T-helper 2 cell treated with Interferon-gamma antibody and Interleukin-4, amounts not matched to agents 100 ng/mL and 5 ng/mL, for 36 hours (primary cell): ENCODE results near the gene GPR35. TPM values are rescaled to one million over a fixed set of nuclear protein-coding genes. Genes with fewer than 3 reads are reported as not detected.

Experiments
- intact Hi-C: fragments of 100-400 bp; cut with micrococcal nuclease; formaldehyde crosslinking; loops from one replicate; pipeline ENCODE4 v1.15.1; 2023
- total RNA-seq: library from RNA; stranded (reverse); gene quantifications from 2 replicates; pipeline ENCODE4 v1.2.3, GENCODE V29; 2022

GPR35 gene
- total RNA-seq, 1 donor from 2014 or later: 16.3 TPM

DNA sequence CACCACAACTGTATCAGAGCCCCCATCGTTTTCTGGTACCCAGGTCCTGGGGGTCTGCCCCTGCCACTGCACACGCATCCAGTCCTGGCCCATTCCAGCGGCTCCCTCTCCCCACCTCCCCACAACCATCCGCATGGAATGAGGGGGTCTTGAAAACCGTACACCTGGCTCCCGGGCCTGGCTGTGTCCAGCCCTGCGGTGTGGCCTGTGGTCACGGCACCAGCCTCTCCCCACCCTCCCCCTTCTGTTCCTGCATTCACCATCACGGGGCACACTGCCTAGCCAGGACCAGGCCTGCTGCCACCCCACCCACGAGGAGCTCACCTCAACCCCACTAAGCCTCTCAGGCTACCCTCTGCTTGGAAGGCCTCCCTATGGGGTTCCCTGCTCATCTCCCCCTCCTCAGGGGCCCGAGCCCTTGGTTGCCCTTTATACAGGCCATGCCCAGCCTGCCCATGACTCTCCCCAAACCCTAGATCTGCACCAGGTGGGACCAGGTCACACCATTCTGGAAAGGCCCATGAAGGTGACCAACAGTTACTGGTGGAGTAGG is 11.4 kb downstream of the GPR35 start:
- intact Hi-C loops: no loop called here

DNA sequence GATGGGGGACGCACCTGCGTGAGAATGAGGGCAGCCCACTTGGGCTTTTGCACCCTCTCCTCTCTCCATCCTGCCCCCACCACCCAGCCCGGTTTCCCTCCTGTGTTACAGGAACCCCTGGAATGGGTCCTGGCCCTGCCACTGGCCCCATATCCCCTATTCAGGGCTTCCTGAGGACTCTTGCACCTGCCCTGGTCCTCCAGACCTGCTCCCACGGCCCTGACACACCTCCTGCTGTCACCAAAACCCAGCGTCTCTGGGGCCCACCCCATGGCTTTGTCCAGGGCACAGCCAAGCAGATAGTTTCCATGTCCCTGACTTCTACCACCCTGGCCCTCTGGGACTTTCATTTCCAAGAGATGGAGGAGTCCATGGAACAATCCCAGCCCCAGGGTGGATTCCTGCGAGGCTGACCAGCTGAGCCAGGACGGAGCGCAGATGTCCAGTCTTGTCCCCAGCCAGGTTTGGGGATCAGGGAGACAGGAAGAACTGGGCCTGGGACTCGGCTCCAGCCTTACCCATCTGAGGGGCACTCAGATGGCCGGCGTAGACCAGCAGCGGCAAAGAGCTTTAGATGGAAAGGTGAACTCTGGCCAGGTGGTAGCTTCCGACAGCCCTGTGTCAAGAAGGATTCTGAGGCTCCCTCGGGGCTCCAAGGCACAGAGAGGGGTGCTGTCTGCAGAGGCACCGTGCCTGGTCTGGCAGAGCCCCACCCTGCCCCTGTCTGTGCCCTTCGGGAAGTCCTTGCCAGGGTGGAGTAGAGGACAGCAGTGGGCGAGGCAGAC is 12.0 kb downstream of the GPR35 start:
- intact Hi-C loops: no loop called here

DNA sequence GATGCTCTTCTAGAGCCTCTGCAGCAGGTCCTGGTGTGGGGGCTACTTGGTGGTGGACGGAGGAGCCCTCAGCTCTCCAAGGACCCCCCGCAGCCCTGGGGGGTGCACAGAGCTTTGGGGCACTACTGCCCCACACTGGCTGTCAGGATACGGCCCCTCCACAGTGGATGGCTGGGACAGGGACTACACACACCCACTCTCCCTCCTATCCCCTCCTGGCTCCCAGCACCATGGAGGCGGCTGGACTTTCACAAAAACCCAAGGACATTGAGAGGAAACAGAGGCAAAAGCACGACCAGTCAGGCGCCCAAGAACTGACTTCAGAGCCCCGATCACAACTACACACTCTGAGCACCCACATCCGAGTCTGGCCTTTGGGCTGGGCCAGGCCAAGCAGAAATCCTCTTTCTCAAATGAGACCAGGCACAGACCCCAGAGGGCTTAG is 12.6 kb downstream of the GPR35 start:
- intact Hi-C loops: no loop called here

DNA sequence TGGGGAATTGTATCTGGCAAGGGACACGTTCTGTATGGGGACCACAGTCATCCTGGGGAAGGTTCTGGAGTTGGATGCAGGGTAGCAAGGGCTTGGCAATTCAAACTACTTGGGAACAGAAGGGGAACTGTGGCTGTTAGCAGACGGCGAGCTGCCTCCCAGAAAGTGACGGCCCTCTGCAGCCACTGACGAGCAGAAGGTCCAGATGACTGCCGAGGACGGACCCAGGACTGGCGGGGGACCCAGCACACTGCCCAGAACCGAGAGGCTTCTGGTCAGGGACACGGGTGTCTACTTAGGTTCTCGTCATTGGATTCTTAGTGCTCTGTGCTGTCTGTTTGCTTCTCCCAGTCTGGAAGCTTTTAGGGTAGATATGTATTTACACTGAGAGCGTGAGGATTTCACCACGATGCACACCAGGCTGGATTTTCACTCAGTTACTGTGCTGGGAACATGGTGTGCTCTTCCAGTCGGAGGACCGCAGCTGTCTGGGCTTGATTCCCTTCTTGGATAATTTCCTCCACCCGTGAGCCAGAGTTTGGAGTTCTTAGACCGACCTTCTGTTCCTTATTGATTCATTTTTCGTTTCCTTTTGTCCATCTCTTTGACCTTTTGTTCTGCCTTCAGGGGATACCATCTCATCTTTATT is 13.4 kb downstream of the GPR35 start:
- intact Hi-C loops: no loop called here

DNA sequence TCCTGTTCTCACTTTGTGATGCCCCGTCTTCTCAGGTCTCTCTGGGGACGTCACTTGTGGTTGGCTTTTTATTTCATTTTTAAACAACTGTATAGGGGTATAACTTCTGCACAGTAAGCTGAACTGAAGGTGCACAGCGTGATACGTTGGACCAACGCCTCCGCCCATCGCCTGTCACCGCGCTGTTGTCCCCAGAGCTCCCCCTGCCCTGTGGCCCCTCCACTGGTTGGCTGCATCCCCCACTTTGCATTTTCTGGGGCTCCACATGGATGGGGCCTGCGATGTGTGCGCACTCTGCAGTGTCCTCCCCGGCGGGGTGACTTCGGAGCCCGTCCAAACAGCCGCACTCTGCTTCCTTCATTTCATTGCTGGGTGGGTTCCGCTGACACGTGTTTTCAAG is 14.3 kb downstream of the GPR35 start:
- intact Hi-C loops: no loop called here

DNA sequence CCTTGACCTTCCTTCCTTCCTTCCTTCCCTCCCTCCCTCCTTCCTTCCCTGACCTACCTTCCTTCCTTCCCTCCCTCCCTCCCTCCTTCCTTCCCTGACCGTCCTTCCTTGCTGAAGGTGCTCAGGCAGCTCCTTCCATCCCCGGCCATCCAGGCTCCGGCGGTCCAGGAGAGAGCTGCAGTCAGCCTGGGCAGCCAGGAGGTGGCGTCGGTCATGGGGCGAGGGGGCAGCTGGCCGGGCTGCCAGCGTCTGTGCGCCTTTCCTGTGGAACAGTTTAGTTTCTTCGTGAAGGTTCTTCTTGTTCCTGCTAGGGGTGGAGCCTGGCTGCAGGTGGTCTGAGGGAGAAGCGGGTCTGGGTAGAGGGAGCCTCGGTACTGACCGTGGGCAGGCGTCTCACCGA is 15.7 kb downstream of the GPR35 start:
- intact Hi-C loops: no loop called here

DNA sequence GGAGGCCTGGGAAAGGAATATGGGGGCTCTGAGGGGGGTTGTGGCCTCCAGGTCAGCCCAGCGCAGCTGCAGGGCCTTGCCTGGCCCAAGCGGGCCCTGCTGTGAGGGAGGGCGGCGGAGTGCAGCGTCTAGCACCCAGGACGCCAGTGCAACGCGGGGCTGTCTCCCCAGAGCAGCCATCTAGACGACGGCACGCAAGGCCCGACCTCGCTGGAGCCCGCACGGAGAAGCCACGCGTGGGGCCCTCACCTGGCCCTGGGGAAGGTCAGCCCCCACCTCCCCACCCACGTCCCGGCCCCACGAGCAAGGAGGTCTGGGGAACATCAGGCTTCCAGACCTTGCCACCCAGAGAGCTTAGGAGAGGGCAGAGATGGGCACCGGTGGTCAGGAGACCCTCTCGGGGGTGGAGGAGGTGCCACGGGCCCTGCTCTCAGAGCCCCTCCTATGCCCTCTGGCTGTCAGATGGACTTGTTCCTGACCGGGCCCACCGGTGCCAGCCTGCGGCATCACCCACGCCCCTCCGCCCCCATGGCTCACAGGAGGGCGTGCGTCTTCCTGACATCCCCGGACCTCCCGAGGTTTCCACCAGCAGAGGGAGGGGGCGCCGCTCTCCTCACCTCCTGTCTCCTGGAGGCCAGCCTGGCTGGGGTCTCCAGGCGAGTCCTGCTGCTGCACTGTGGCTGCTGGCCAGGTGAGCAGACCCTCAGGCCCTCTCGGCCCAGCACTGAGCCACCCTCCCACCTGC is 17.0 kb downstream of the GPR35 start:
- intact Hi-C loops: no loop called here

DNA sequence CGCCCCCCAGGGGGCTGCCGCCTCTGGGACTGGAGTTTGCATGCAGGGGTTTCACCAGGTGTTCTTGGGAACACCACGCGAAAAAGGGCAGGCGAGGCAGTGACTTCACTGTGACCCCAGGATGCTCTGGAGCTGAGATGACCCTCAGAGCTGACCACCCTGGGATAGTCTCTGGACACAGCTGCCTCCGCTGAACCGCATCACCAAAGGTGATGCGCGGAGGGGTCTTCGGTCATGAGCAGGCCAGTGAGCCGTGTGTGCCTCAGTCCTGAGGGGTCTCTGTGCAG is 17.5 kb downstream of the GPR35 start:
- intact Hi-C loops: no loop called here

DNA sequence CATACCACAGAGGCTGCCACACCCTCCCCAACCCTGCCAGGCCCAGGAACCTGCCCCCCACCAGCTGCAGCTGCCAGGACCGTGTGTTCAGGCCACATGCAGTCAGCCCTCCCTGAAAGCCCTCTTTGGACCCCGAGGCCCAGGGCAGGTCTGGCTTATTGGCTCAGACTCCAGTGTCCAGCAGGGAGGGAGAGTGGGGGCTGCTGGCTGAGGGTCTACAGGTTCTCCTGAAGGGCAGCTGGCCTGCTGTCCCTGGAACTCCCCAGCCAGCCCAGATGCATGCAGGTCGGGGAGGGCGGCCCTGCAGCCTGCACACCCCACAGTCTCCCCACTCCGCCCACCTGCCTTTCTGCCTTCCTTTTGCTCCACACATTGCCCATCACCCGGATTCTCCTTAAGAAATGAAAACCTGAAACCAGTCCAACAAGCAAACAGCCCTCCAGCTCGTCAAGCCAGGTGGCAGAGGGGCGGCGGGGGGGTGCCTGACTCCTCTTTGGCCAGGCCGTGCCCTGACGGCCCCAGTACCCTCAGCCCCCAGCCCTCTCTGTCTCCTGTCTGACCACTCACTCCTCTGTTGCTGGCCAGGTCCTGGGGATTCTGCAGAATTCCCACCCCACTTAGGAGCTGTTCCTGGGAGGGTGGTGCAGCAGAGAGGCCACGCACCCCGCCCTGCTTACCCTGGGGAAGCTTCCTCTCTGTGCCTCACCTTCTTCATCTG is 18.0 kb downstream of the GPR35 start:
- intact Hi-C loops: no loop called here

DNA sequence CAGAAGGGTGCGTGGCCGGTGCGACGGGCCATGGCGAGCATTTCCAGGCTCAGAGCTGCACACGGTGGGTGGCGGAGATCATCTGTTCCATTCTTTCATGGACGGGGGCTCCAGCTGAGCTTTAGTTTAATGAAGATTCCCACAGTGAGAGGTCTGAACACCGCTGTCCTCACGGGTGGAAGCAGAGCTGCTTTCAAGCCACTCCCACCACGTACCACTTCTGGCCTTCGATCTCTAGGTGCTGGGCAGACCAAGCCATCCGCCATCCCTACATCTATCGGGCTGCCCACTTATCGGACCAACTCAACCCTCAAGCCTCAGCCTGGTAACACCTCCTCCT is 18.5 kb downstream of the GPR35 start:
- intact Hi-C loops: no loop called here

DNA sequence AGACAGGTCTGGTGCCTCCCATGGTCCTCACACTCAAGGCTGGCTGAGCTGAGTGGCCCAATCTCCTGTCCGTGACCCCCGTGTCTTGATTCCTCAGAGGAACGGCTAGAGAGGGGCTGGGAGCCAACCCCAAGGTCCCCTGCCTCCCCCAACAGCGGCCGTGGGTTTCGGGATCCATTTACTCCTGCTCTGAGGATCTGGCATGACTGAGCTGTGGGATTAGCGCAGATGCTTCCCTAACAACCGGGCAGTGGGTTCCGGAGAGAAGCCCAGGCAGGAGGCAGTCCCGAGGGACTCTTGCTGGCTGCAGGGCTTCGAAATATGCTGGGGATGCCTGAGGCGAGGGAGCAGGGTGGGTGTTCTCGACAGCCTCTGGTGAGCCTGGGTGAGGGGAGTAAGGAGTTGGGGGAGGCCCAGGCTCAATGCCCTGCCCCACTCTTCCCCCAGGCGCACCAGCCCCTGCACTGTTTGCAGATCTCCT is 18.9 kb downstream of the GPR35 start:
- intact Hi-C loops: no loop called here

DNA sequence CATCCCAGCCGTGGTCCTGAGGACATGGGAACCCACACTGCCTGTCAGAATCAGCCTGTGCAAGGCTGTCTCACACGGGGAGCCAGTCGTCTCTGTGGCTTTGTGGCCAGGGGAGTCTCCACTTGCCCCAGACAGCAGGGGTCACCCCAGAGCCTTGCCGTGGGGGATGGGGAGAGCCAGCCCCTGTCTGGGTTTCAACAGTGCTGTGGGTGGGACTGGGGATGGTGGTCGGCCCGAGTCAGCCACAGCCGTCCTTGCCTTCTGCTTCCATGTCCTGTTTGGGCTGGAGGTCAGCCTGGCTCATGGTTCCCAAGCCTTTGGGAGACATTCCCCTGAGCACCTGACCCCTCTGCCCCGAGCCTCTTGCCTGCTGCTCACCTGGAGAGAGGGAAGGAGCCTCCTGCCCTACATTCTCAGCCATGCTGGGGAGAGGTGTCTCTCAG is 19.6 kb downstream of the GPR35 start:
- intact Hi-C loops: no loop called here

DNA sequence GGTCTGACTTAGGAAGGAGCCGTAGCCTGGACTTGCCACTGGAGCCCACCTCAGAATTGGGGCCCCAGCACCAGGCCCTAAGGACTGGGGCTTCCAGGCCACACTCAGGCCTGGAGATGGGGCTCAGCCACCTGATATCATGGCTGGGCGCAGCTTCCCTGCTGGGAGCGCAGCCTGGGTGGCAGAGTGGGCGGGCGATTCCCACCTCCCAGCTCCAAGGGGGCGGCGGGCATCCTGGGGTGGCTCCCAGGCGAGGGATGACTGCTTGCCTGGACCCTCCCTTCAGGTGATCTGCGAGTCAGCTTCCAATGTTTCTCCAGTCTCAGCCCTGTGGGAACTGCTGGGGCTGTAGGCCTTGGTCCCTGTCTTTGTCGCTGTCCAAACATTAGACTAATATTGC is 20.1 kb downstream of the GPR35 start:
- intact Hi-C loops: no loop called here

DNA sequence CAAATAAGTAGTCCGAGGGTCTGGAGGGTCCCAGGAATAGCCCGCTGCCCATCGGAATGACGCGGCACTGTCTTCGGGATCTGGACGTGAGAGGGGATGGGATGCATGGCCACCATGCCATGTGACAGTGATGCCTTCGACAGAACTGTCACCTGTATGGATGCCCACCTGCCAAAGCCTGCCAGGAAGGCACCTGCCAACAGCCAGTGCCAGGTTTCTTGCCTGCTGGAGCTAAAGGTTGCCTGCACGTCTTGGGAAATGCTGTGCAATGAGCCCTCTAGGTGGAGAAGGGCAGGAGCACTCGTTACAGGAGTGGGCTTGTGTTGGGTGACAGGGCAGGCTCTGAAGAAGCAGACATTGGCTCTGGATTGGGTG is 20.5 kb downstream of the GPR35 start:
- intact Hi-C loops: no loop called here

DNA sequence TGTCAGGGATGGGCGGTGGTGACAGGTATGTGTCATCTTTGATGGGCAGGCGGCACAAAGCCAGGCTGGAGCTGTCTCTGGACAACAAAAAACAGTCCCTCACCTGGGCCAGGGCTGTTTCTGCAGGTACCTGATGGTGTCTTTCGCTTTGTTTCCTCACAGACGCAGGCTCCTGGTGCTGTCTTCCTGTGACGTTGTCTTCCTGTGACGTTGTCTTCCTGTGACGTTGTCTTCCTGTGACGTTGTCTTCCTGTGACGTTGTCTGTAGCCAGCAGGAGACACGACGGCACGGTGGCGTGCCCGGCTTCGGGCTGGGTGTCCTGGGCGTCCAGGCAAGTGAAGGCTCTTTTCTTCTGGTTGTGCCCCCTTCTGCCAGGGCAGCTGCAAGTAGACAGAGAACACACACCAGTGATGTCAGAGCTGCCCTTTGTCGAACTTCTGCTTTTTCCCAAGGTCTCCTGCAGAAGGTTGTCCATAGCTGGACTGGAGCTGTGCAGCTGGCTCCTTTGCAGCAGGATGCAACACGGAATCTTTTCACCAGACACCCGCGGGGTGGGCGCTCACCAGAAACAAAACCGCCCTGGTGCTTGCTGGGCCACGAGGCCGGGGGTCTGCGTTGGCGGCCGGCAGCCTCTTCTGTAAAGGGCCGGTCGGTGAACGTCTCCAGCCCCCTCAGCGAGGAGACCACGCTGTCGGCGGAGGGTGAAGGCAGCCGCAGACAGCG is 21.1 kb downstream of the GPR35 start:
- intact Hi-C loops: no loop called here

DNA sequence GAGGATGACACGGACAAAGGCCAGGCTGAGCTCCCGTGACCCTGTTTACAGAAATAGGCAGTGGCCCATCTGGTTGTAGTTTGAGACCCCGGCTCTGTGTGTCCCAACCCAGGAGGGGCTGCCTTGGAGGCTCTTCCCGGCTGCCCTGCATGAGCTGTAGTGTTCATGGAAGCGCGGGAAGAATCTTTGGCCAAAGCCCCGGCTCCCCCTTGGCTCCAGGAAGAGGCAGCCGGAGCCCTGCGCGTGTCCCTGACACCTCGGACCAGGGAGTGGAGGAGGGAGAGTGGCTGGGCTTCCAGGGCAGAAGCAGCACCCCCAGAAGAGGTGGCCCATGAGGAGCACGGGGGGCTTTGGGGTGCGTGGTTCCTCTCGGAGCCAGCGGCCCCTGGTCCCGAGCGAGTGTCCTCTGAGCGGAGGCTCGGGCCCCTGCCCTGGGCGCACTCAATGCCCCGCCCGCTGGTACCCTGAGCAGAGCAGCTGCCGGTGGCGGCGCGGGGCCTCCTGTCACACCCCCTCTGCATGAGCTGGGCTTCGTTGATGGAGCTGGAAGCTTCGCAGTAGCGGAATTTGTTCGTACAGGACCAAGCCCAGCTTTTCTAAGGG is 21.7 kb downstream of the GPR35 start:
- intact Hi-C loops: no loop called here

DNA sequence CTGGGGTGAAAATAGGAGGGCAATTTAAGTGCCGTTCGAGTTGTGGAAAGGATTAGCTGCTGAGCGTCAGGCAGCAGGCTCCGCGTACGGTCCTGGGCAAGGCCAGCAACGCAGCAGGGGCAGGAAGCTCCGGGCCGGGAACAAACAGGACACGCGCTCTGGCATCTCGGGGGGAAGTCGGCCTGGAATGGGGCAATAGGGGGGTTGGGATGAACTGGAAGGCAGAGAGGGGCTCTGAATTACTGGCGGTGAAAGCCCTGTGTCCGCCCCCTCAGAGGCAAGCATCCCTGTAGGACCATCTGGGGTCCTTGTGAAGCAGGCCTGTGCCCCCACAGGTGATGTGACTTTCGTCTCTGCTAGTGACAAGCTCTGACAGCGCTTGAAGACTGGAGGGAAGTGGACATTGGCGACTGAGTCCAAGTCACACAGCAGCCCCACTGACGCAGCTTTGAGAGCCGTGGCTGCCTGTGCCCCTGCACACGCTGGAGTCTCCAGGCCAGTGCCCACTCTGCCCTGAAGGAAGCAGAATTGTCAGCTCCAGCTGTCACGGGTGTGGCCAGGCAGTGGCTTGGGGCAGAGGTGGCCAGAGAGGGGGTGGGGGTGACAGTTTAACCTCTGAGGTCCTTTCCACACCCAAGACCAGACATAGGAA is 22.3 kb downstream of the GPR35 start:
- intact Hi-C loops: no loop called here

DNA sequence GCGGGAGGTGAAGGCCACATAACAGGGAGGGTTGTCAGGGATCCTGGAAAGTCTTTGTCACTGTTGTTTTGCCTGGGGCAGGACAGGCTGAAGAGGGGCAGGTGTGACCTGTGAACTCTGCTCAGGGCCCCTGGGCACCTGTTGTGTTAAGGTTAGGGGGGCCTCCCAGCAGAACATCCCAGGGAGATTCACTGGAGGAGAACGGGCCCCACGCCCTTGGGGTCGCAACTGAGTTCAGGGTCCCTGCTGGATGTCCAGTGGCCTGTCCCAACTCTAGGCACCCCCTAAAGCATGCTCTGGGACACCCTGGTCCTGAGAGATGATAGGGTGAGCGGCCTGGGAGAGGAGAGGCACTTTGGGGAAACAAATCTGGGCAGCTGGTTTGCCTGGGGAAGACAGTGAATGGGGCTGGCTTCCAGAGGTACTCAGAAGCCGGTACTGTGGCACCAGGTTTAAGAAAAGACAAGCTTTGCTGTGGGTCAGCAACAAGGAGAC is 22.9 kb downstream of the GPR35 start:
- intact Hi-C loops: no loop called here

DNA sequence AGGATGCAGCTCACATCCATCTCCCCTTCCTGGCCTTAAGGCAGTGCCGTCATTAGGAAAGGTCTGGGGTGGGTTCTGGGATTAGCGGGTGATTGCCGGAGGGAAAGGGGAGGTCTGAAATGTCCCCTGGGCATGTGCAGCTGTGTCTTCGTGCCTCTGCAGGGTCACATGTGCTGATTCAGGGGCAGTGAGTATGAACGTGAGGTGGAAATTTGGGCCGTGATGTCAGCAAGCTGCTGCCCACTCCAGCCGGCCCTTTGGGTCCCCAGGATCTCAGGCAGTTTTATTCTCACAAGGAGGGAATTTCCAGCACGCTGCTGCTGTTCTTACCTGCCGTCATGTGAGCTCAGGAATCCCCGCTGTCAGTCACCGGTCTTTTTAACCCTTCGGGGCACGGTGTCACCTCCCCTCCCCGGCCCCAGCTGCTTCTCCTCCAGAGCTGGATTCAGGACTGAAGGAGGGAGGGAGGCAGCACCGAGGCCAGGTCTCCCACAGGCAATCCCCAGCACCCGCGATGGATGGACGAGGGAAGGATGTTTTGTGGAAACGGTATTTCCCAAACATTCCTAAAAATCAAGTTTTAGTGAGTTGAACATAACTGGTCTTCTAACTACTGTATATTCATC is 23.5 kb downstream of the GPR35 start:
- intact Hi-C loops: no loop called here
